SK-N-SH (cell line): ENCODE data around the gene SLC6A3. TPM values are rescaled to one million over a fixed set of nuclear protein-coding genes. Genes with fewer than 3 reads are reported as not detected.

Experiments
- CTCF ChIA-PET: fragments of 300-600, 350-600 bp; formaldehyde crosslinking; extraction: SDS; loops from one replicate; lab custom pipeline; 2021; lab: Yijun Ruan, JAX
- POLR2A ChIA-PET: fragments of 350-600 bp; sonication (Branson Sonifier 250); formaldehyde crosslinking; extraction: SDS; loops from one replicate; lab custom pipeline; 2020; ENCODE audit warnings: antibody characterized with exemption, inconsistent platforms; lab: Yijun Ruan, JAX
- DNase-seq: peaks from one replicate; pipeline ENCODE4 v3.0.0; 2012
- H2AFZ ChIP-seq: fragments of 200-600 bp; sonication (generic); 2 replicates; pipeline ENCODE4 v1.8.1; 2016; ENCODE audit warnings: antibody characterized with exemption, mild to moderate bottlenecking, low read depth
- H3F3A ChIP-seq: fragments of 200-600 bp; sonication (generic); replicated peaks from 2 replicates; pipeline ENCODE3; 2016; ENCODE audit warnings: antibody characterized with exemption, mild to moderate bottlenecking; ENCODE audit not compliant: insufficient read depth
- H3K27ac ChIP-seq, 2 experiments: fragments of 200-500 bp in 1 of 2; fragments of 200-600 bp in 1 of 2; sonication (Bioruptor generic) in 1 of 2; sonication (generic), shearing (Covaris generic) in 1 of 2; 2 replicates each; pipeline versions ENCODE4 v1.5.1 to v1.6.1; 2014 to 2016; ENCODE audit warnings: low read depth in 2 of 2, inconsistent platforms in 1 of 2, low read length in 1 of 2, mild to moderate bottlenecking in 1 of 2, mixed read lengths in 1 of 2
- H3K27me3 ChIP-seq: fragments of 200-600 bp; sonication (generic), shearing (Covaris generic); 2 replicates; pipeline ENCODE4 v1.6.1; 2016; ENCODE audit warnings: mixed run types; ENCODE audit not compliant: insufficient read depth
- H3K36me3 ChIP-seq, 2 experiments: fragments of 200-500 bp in 1 of 2; fragments of 200-600 bp in 1 of 2; sonication (Bioruptor generic) in 1 of 2; sonication (generic) in 1 of 2; replicated peaks in 1 of 2; 2 replicates each; pipeline versions ENCODE3 to v1.5.1; 2014 to 2016; ENCODE audit warnings: low read length in 1 of 2, mild to moderate bottlenecking in 1 of 2; ENCODE audit not compliant: insufficient read depth in 2 of 2, control insufficient read depth in 1 of 2
- H3K4me1 ChIP-seq, 2 experiments: fragments of 200-500 bp in 1 of 2; fragments of 200-600 bp in 1 of 2; sonication (Bioruptor generic) in 1 of 2; sonication (generic), shearing (Covaris generic) in 1 of 2; 2 replicates each; pipeline versions ENCODE4 v1.5.1 to v1.6.1; 2014 to 2016; ENCODE audit warnings: low read depth in 1 of 2, low read length in 1 of 2, mixed run types in 1 of 2; ENCODE audit not compliant: insufficient read depth in 2 of 2, control insufficient read depth in 1 of 2
- H3K4me2 ChIP-seq: fragments of 200-600 bp; sonication (generic), shearing (Covaris generic); 2 replicates; pipeline ENCODE4 v1.6.1; 2017; ENCODE audit warnings: mixed run types
- H3K4me3 ChIP-seq, 2 experiments: fragments of 200-500 bp in 1 of 2; fragments of 200-600 bp in 1 of 2; sonication (Bioruptor generic) in 1 of 2; sonication (generic), shearing (Covaris generic) in 1 of 2; 2 replicates each; pipeline versions ENCODE4 v1.5.1 to v1.8.1; 2014 to 2016; ENCODE audit warnings: low read depth in 2 of 2, inconsistent platforms in 1 of 2, low read length in 1 of 2, mild to moderate bottlenecking in 1 of 2, mixed read lengths in 1 of 2, moderate library complexity in 1 of 2
- H3K79me2 ChIP-seq: fragments of 200-600 bp; sonication (generic); 2 replicates; pipeline ENCODE4 v1.8.1; 2017; ENCODE audit warnings: mild to moderate bottlenecking; ENCODE audit not compliant: insufficient read depth
- H3K9ac ChIP-seq: fragments of 200-600 bp; sonication (generic); 2 replicates; pipeline ENCODE4 v1.6.1; 2017; ENCODE audit warnings: mixed run types
- H3K9me2 ChIP-seq: fragments of 200-600 bp; sonication (generic); 2 replicates; pipeline ENCODE4 v1.6.1; 2017; ENCODE audit warnings: mixed run types
- H3K9me3 ChIP-seq: fragments of 200-600 bp; sonication (generic); 2 replicates; pipeline ENCODE4 v1.6.1; 2017; ENCODE audit warnings: mixed run types, mild to moderate bottlenecking, moderate library complexity
- H4K20me1 ChIP-seq: fragments of 200-600 bp; sonication (generic); 2 replicates; pipeline ENCODE4 v1.6.1; 2017; ENCODE audit warnings: mild to moderate bottlenecking, mixed run types; ENCODE audit not compliant: insufficient read depth
- CHD2 ChIP-seq: fragments of 150-350 bp; IDR thresholded peaks from 2 replicates; pipeline ENCODE4 v1.6.1; 2018; ENCODE audit warnings: low read length; ENCODE audit not compliant: partially characterized antibody
- ELF1 ChIP-seq: IDR thresholded peaks from 2 replicates; pipeline ENCODE4 v1.4.0; 2012
- EZH2phosphoT487 ChIP-seq: fragments of 200-600 bp; sonication (generic); IDR thresholded peaks from 2 replicates; pipeline ENCODE4 v1.6.1; 2017; ENCODE audit warnings: low read depth, mixed run types, mild to moderate bottlenecking, antibody characterized with exemption, moderate library complexity, borderline replicate concordance
- GABPA ChIP-seq: IDR thresholded peaks from 2 replicates; pipeline ENCODE4 v1.4.0; 2012; ENCODE audit warnings: low read depth, mild to moderate bottlenecking
- GATA2 ChIP-seq: sonication (generic); formaldehyde crosslinking; IDR thresholded peaks from 2 replicates; pipeline ENCODE4 v1.5.0; 2020; ENCODE audit warnings: mild to moderate bottlenecking, missing genetic modification reagents
- IRF3 ChIP-seq: fragments of 150-350 bp; IDR thresholded peaks from 2 replicates; pipeline ENCODE4 v1.6.1; 2016; ENCODE audit warnings: mild to moderate bottlenecking, low read depth, low read length
- JUND ChIP-seq: IDR thresholded peaks from 2 replicates; pipeline ENCODE4 v1.4.0; 2012
- MAX ChIP-seq: IDR thresholded peaks from 2 replicates; pipeline ENCODE4 v1.4.0; 2012; ENCODE audit warnings: low read depth
- MEF2A ChIP-seq: IDR thresholded peaks from 2 replicates; pipeline ENCODE4 v1.4.0; 2012; ENCODE audit warnings: low read depth, borderline replicate concordance
- MXI1 ChIP-seq: IDR thresholded peaks from 2 replicates; pipeline ENCODE4 v1.6.1; 2012; ENCODE audit warnings: mild to moderate bottlenecking, low read depth, low read length, improper control_type of control experiment
- POLR2AphosphoS5 ChIP-seq: IDR thresholded peaks from 2 replicates; pipeline ENCODE4 v1.6.1; 2012; ENCODE audit warnings: low read depth, low read length
- RAD21 ChIP-seq: IDR thresholded peaks from 2 replicates; pipeline ENCODE4 v1.6.1; 2012; ENCODE audit warnings: mild to moderate bottlenecking, low read length
- REST ChIP-seq: IDR thresholded peaks from 2 replicates; pipeline ENCODE4 v1.6.1; 2012; ENCODE audit warnings: mild to moderate bottlenecking, low read depth, low read length, moderate library complexity
- SIN3A ChIP-seq: IDR thresholded peaks from 2 replicates; pipeline ENCODE4 v1.6.1; 2012; ENCODE audit warnings: low read depth, mild to moderate bottlenecking, low read length, moderate library complexity, borderline replicate concordance
- SMC3 ChIP-seq: IDR thresholded peaks from 2 replicates; pipeline ENCODE4 v1.6.1; 2012; ENCODE audit warnings: low read depth, low read length, improper control_type of control experiment
- USF1 ChIP-seq: IDR thresholded peaks from 2 replicates; pipeline ENCODE4 v1.4.0; 2012; ENCODE audit warnings: low read depth, borderline replicate concordance
- ZBTB33 ChIP-seq: IDR thresholded peaks from 2 replicates; pipeline ENCODE4 v1.4.0; 2012; ENCODE audit warnings: low read depth, borderline replicate concordance
- WGBS: methylation state at CpG from one replicate; pipeline ENCODE4 v1.1.6; 2017; ENCODE audit warnings: low lambda C conversion rate; 5-methylcytosine and 5-hydroxymethylcytosine counted together
- polyA plus RNA-seq, 3 experiments: library from polyadenylated mRNA; depleted of rRNA; stranded (reverse); fragments of >200 nt; gene quantifications; 2 replicates each; pipeline ENCODE4 v1.2.3, GENCODE V29; 2012

SLC6A3 gene
- polyA plus RNA-seq, 1 of the 3 experiments (the other 2 are of a cell fraction) = not detected

- Histone ChIP-seq H3K4me3 (no peak overlapping the region), H3K9me3 (no peaks in the 10 kb centered on the region), H3K9ac (no peak overlapping the region), H3K27ac (no peak overlapping the region), H3K79me2 (no peaks in the 10 kb centered on the region), H4K20me1 (no peaks in the 10 kb centered on the region), H2AFZ (no peak overlapping the region), H3K4me2 (no peak overlapping the region), H3K4me1 (no peaks in the 10 kb centered on the region)
- no peak for DNase-seq
- 30% methylated on average over 13 of the region's 16 CpGs for WGBS
- CTCF ChIA-PET = interaction anchor here (0.9 kb wide), 1 partner anchor 9 kb away, joined by 3 read pairs; no protein-coding TSS in a partner anchor
- TF ChIP-seq CHD2 = no peak
- TF ChIP-seq IRF3 = no peak
- TF ChIP-seq GABPA = no peak
- no peak for TF ChIP-seq MEF2A
- TF ChIP-seq EZH2phosphoT487 = no peak
- no peak for TF ChIP-seq POLR2AphosphoS5
- no peak for TF ChIP-seq SMC3
- TF ChIP-seq RAD21 = no peak
- TF ChIP-seq SIN3A = no peak
- TF ChIP-seq MXI1 = no peak
- no peak for TF ChIP-seq GATA2
- no peak for TF ChIP-seq REST
- no peak for TF ChIP-seq ELF1
- TF ChIP-seq USF1 = no peak
- no peak for TF ChIP-seq ZBTB33
- no peak for TF ChIP-seq MAX
- TF ChIP-seq JUND = no peak
- TF ChIP-seq, all 33 proteins: peak for 0
- H3F3A ChIP-seq = no peaks in the 10 kb centered on the region
- H3K36me3 ChIP-seq = no peaks in the 10 kb centered on the region
- POLR2A ChIA-PET = interaction anchor here (0.6 kb wide), 1 partner anchor 9 kb away, joined by 4 read pairs; no protein-coding TSS in a partner anchor
- H3K9me2 ChIP-seq = no peaks in the 10 kb centered on the region
- peaks cover 74% of the 10 kb centered on the region for H3K27me3 ChIP-seq
These were observed 2.6 kb upstream of the SLC6A3 start for GRCh38 chr5:1447671-1448361.
